Fibroblast of skin of back (primary cell): Measurements from ENCODE around the gene EFEMP1.
A peak's percentile ranks its signal among the peaks of the same experiment; 100 is the strongest.

Experiments
- DNase-seq: peaks from one replicate; pipeline ENCODE4 v3.0.0-alpha.2; 2013

Gene EFEMP1

DNA sequence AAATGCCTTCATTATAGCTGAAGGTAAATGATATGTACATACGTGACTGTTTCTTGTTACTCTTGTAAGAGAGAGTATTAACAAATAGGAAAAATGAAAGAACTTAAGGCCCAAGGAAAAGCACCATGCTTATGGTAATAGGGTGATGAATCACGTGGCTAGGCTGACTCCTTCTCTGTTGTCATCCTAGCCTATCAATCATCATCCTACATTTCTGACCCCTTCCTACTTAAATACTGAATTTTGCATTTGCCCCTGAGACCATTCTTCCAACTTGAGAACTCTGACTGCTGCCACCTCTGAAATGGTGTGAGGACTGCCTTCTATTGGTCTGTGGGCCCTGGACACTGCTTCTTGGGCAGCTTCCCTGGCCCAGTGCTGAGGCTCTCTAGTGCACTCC is 28.9 kb downstream of the EFEMP1 start:
- DNase-seq = no peak

DNA sequence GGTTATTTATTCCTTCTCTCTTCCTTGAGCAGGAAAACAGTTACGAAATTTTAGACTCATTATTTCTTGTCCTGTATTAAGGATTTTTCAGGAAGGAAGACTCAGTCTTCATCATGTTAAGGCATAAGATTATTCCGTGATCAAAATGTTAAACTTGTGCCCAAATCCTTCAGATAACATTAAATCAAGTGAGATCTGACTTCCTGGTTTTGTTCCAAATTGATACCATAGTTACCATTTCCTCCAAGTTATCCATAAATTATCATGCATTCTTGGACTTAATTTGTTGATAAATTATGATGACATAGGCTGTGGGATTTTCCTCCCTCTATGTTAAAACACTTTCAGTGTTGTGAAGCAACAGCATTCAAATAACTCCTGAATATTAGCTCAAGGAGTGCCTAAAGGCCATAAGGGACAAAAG is 31.9 kb downstream of the EFEMP1 start:
- no peak for DNase-seq

DNA sequence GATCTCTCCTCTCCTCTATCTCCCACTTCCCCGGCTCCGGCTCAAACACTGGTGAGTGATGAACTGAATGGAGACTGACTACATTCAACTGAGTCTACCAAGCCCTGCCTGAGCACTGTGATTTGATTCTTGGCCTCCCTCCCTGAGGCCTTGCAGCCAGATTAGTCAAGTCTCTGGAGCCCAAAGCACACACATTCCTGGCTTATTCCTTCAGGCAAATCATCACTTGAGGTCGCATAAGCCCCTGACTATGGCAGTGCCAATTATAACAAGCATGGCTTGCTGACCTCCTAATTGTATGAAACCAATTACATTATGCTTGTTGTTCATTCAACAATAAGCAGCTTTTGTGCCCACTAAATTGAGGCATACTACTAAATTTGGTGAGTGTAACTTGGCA is 34.6 kb downstream of the EFEMP1 start:
- peak; percentile 66 for DNase-seq

DNA sequence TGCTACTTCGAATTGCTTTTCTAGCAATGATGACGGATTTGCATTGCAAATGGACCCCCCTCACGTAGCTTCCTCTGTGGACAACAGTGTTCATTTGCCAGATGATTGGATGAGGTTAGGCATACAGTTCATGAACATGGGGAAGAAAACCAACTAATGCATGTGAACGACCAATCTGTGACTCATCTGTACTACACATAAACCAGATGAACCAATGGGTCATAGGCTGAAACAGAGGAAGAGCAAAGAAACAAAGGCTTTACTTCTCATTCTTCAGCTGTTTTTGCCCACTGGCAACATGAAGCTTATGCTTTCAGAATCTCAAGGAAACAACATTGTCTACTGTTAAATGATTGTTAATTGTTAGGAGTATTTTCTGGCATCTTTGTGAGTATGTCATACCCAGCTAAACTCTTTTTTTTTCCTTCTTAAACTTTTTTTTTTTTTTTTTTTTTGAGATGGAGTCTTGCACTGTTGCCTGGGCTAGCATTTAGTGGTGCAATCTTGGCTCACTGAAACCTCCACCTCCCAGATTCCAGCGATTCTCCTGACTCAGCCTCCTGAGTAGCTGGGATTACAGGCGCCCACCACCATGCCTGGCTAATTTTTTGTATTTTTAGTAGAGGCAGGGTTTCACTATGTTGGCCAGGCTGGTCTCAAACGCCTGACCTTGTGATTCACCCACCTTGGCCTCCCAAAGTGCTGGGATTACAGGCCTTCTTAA is 35.5 kb downstream of the EFEMP1 start:
- peak; percentile 70 for DNase-seq

DNA sequence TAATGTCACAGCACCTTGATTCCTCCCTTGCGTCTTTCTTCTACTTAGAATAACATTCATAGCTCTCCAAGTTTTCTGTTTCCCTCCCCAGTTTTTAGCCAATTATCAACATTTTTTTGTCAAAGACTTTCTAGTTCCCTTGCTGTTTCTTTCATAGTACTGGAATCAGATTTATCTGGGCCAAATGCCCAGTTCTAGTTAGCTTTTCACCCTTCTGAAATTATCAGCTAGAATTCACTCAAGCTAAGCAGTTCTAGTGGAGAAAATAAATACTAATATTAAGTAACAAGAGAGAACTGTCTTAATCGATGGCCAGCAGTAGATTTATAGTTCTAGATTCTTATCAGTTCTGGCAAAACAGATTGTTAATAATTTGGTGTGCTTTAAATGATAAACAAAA is 36.2 kb downstream of the EFEMP1 start:
- DNase-seq = peak; percentile 33

DNA sequence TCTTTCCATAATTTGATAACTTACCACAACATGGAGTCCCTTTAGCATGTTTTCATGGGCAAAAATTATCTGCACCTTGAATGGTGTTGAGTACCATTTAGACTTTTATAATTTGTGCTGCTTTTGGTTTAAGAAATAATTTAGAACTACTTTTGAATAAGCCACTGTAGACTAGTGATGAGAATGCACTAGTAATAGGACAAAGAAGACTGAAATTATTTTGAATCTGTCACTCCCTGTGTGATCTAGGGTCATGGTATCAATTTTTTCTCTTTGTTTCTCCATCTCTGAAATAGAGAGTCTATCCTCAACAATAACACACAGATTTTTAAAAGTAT is 37.7 kb downstream of the EFEMP1 start:
- no peak for DNase-seq

DNA sequence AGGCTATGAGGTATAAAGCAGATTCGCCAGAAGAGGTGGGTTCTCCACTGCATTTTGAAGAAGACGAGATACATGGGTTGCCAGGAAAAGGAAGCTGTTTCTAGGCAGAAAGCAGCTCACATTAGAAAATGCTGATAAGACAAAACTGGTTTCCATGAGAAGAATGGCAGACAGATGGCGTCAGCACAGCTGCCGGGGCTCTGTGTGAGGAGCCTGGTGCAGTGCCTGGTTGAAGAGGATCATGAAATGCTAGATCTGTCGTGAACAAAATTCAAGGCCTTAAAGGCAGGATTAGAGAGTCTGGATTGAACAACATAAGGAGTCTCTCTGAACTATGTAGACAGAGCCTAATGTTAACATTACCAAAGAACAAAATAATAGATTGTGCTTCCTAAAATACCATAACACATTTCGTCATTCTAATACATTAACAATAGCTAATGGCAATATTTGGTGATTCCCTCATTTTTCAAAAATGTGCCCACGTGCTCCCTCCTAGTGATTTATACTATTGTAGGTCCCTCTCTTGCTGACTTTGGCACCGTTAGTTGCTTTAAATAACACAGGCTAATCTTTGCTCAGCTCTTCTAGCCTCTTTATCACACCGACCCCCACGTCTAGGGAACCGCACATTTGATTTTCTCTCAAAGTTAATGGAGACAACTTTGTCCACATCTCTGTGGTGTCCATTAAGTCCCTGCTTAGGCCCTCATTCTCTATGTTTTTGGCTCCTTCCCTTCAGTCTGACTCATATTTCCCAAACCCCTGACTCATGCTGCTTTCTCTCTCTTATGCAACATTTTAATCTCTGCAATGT is 38.2 kb downstream of the EFEMP1 start:
- peak; percentile 96 for DNase-seq

DNA sequence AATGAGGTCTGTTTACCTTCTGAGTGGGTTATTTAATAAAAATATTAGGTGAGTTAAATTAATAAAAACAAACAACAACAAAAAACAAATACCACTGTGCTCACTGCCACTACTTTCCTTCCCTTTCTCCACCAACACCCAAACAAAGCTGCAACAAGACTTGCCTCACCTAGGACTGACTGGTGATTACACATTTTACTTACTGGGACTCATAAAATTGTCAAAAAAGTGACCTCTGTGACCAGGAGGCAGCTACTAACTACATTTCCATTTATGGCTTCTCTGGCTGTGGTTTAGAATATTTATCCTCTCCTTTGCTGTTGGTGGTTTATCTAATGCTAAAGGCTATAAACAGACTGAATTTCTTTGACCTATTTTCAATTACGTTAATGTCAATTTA is 39.8 kb downstream of the EFEMP1 start:
- DNase-seq = no peak

DNA sequence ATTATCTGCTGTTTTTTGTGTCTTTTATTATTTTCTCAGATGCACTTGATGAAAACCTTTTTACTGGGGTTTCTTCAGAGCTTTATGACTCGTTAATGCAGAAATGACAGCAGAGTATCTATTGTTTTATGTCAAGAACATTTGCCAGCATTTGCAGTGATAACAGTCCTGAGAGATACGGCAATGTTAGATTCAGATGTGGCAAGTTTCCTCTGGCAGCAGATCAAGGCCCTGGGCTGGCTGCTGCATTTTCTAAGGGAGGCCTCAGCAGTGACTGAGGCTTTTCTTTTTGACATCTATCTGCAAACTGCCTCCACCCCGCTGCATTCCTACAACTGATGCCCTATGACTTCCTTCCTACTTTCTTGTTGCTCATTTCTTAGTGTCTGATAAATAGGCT is 40.2 kb downstream of the EFEMP1 start:
- peak; percentile 37 for DNase-seq

DNA sequence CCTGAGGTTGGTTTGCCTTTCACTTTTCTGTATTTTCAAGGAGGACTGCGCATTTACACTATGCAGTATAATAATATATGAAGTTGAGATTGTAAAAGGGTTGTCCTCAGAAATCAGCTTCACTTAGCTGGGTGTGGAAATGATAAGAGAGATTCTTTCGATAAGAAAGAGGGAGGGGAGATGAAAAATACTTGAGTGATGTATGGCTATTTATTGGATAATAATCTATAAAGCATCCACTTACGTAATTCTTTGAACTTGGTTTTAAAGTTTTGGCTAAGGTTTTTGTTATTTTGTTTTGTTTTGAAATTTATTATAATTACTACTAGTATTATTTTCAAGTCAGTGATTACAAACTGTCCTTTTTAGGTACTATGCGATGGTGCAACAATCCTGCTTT is 40.6 kb downstream of the EFEMP1 start:
- DNase-seq = no peak

DNA sequence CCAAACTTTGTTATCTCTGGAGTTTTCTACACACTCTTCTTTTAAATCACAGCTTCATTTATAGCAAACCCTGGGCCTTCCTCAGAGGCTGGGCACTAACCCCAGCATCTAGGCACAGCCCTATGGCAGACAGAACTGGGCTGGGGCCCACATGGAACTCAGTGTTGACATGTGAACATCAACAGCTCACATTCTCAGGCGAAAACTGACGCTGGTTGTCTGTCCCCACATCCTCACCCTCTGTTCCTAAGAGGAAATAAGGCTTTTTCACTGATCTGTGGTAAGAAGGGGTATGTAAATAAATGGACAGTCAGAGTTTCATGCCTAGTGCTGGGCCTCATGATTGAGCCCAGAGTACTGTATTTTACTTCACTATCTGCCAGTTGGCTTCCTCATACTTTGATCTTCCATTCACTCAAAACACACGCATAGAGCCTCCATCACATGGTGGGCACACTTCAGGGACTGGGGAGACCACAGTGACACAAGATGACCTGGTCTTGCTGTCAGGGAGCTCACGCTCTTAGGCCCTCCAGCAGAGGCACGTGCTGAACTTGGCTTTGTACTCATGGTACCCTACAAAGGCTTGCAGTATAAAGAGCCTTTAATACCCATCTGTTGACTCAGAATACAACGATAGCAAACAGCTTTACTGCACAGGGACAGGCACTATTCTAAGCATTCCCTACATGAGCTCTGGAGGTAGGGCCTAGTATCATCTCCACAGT is 43.0 kb downstream of the EFEMP1 start:
- no peak for DNase-seq

DNA sequence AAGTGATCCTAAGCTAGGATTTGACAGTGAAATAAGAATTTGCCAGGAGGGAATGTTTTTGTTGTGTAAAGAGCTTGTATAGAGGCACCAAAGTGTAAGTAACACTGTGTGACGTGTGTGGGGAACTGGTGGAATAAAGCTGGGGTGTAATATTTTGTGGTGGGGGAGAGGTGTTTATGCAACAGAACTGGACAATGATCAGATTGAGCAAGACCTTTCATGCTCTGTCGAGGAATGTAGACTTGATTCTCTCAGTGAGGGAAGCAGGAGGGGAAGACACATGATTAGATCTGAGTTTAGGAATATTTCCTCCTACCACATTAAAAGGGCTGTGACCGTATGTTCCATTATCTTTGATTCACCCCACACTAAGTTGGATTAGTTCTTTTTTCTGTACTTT is 43.6 kb downstream of the EFEMP1 start:
- no peak for DNase-seq

DNA sequence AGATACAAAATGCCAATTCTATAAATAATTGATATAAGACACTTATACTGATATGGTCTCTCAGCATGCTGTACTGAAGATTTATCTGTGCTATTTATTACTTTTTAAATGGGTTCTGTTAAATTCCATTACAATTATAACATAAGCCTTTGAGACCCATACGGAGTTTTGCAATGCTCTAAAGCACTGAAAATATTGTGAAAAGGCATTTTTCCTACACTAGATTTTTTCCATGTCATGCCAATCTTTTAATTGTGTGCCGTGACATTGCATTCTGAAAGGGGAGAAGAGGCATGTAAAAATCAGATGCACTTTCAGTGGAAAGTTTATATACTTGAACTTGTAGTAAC is 46.5 kb downstream of the EFEMP1 start:
- peak; percentile 66 for DNase-seq

DNA sequence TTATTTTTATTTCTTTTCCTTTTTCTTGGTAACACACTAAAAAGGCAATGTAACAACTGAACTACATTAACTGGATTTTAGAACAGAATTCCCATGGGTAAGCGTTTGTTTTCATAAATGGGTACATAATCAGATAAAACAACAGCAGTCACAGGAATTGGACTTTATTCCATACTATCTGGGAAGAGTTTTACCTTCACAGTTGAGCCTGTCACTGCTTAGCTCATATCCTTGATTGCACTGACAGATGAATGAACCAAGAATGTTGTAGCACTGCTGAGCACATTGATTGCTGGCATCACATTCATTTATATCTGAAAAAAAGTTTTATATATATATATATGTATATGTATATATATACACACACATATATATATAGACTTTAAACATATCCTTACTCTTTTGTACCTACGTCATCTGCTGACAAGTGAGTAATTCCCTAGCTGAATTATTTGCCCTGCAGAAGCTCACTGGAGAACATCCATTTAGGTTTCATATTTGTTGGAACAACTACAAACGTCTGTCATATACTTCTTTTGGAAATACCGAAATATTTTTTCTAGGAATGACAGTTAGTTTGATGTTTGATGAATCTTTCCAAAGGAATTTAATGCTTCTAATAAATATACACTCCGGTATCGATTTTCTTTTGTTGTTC is 47.0 kb downstream of the EFEMP1 start:
- DNase-seq = peak; percentile 54

DNA sequence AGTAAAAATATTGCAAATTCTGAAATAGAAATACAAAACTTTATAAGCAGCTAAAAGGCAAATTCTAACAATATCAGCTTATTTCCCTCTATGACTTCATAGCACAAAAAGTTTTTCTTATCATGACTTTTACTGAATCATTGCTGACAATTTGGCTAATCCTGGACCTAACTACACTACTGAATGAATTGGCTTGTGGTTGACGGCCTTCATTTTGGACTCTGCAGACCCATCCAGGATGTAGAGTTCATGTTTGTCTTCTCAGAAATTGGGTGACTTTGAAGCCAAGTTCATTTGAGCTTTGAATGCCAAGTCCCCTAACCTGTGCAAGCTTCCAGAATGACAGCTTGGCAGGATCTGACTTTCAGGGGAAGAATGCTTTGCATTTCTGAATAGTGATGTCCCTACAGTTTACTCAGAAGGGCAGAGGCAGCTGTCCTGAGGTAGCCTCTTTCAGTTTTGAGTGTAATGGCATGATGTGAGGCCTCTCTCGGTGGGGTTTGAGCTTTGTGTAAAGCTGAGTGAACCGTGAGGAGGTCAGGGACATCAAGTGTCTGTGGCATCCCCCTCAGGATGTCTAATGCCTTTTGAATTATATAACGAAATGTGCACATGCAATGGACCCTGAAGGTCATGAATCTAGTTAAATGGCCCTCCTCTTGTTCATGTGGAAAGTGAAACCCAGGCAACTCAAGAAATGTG is 48.0 kb downstream of the EFEMP1 start:
- peak; percentile 69 for DNase-seq

DNA sequence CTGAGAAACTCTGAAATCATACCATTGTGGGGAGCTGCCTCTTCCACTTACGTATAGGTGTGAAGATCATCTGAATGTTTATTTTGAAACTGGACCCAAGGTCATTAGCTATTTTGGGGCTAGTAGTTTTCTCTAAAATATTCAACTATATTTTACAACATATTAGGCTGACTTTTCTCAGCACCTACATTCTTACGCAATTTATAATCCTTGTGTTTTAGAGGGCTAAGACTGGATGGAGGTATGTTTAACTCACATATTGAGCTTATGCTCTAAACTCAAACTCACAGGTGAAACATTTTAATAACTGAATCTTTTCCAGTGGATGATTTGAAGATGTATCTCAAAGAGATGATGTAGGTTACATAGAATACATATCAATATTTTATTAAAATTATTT is 49.2 kb downstream of the EFEMP1 start:
- no peak for DNase-seq

DNA sequence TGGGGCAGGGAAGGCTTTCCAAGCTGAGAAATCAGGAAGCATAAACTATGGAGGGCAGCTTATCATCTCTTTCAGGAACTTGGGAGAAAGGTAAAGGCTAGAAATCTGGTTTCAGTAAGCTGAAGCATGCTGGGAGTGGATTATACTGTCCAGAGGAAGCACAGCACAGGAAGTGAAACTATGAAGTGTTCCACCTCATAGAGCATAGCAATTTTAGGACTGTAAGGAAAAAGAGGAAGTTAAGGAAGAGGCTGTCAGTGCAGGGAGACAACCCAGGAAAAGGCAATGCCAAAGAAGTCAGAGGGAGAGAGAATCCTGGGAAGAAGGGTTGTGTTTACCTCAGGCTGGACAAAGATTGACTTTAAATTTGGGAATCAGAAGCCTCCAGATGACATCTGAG is 51.9 kb downstream of the EFEMP1 start:
- no peak for DNase-seq

DNA sequence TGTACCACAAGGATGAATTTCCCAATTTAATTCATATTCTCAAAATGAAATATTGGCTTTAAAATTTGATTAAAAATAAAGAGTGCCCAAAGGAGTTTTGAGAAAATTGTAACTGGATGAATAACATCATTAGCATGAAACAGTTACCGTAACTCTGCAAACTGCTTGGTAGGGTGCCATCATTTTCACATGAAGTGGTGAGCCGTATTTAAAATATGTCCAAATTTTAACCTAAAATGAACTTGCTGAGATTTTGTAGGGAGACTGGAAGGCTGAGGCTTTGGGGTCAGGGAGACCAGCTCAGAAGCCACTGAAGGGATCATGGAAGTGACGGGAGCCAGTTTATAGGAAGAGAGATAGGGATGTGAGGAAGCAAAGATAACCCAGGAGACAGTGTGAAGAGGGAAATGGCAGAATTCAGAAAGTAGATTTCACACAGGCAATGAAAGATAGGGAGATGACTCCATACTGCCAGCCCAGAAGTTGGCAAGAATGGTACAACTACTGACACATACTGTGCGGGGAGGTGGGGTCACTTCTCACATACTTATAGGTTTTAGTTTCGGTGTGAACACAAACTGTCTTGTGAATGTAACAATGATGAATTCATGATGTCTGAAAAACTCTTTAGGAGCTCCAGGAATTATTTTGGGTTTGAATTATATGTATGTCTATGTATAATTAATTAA is 53.8 kb downstream of the EFEMP1 start:
- DNase-seq = peak; percentile 88

DNA sequence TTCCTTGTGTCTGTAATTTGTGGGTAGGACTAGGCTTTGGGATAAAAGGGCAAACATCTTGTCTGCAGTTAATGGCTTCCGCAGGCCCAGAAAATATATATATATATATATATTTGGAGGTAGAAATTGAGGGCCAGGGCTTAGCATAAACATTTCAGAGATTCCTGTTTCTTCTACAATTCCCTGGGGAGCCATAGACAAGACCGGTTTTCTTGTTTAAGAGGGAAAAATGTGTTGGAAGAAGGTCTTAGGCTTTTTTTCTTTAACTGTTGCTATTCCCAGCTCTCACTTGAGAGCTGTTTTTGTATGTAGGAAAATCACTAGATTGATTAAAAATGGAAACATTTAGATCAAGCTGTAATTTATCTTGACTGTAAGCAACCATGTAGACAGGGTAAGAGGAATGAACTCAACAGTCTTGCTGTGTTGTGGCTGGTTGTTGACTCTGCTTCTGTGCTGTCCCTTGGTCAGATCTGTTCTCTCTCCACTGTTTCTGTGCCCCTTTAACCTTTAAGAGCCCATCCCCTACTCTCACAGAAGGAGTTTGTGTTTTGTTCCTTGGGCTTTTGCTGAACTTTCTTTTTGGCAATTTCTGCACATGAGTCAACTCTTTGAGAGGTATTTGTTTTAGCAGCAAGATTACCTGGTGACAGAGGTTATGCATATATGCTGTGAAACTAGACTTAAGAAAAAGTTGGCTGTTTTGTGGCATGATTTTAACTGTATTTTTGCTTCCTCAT is 58.3 kb downstream of the EFEMP1 start:
- peak; percentile 80 for DNase-seq

DNA sequence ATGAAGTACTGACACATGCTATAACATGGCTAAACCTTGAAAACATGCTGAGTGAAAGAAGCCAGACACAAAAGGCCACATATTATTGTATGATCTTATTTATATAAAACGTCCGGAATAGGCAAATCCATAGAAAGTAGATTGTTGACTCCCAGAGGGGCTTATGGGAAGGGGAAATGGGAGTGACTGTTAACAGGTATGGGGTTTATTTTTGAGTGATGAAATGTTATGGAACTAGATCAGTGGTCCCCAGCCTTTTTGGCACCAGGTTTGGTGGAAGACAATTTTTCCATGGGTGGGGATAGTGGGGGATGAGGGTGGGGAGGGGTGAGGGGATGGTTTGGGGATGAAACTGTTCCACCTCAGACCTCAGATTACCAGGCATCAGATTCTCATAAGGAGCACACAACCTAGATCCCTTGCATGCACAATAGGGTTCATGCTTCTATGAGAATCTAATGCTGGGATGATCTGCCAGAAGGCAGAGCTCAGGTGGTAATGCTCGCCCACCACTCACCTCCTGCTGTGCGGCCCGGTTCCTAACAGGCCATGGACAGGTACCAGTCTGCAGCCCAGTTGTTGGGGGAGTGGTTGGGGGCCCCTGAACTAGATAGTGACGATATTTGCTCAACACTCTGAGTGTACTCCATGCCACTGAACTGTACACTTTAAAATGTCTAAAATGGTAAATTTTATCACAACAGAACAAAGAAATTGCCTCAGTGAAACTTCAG is 59.1 kb downstream of the EFEMP1 start:
- no peak for DNase-seq
